ENCODE data around the gene ZMIZ1.
A peak's percentile ranks its signal among the peaks of the same experiment; 100 is the strongest.

The ZMIZ1 gene

DNA sequence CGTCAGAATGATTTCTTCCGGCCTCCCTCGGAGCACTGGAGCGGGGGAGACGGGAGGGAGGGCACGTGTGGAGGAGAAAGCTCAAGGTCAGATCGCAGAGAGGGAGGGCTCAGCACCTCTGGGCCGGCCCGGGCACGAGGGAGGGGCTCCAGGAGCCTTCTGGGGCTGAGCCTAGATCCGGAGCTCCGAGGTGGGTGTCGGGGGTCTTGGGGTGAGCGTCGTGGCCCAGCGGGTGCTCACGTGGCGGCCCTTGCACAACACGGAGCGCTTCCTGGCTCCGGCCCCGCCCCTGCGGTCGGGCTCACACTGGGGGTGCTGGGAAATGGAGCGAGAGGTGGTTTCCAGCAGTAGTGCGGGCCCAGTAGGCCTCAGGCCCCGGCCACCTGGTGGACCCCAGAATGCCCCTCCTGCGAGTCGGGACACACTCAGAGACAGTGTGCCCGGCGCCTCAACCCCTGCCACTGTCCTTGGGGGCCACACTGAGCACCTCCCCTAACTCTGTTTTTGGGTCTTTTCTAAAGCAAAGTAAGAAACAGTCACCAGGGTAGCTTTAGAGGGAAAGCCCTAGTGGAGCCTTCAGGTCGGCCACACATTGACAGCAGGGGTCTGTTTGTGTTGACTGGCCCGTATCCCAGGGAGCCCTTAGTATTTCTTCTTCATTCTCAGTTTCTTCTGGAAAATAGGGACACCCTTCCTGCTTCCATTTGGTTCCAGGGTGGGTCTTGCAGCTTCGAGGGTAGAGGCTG, 279.3 kb downstream of the ZMIZ1 start:
- peak overlapping the region; percentile 67 for H3K4me3 ChIP-seq (ENCODE audit: low read depth, low read length)
- peaks cover 0 to 48% of the 10 kb centered on the region in 2 experiments; a peak in 1 of 3 replicates for H3K36me3 ChIP-seq (ENCODE audit: control insufficient read depth in 2 of 2, insufficient read depth in 1 of 2, low read length in 2 of 2)
- H3K27ac ChIP-seq (ENCODE audit: extremely low read depth, low read depth, low read length): peak overlapping the region; percentile 95
- no peaks in the 10 kb centered on the region for H3K9me3 ChIP-seq (ENCODE audit: control insufficient read depth, insufficient read depth, low read depth, low read length)
- no peaks in the 10 kb centered on the region for H3K4me1 ChIP-seq (ENCODE audit: control insufficient read depth, insufficient read depth, low read length)
- ChIA-PET CTCF (interaction anchor here (0.6 to 1.5 kb wide), 7 partner anchors 10 to 279 kb away, joined by 3 to 5 read pairs (median 3); no protein-coding TSS in a partner anchor), POLR2A (interaction anchor here (0.8 to 2.4 kb wide), 6 partner anchors 8 to 140 kb away, joined by 3 to 12 read pairs (median 6); no protein-coding TSS in a partner anchor)
- TF ChIP-seq, protein P1, sequence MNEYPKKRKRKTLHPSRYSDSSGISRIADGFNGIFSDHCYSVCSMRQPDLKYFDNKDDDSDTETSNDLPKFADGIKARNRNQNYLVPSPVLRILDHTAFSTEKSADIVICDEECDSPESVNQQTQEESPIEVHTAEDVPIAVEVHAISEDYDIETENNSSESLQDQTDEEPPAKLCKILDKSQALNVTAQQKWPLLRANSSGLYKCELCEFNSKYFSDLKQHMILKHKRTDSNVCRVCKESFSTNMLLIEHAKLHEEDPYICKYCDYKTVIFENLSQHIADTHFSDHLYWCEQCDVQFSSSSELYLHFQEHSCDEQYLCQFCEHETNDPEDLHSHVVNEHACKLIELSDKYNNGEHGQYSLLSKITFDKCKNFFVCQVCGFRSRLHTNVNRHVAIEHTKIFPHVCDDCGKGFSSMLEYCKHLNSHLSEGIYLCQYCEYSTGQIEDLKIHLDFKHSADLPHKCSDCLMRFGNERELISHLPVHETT (tag by site-specific recombination; IDR thresholded peaks at IDR 0.05): no peak
- TF ChIP-seq ZNF624 (tag by site-specific recombination; IDR thresholded peaks at IDR 0.05) (no peak), ZNF701 (tag by site-specific recombination; IDR thresholded peaks at IDR 0.05) (no peak), ZNF221 (tag by site-specific recombination; IDR thresholded peaks at IDR 0.05; ENCODE audit: borderline replicate concordance) (no peak), ZNF24 (tag by site-specific recombination; IDR thresholded peaks at IDR 0.05) (peak; percentile 58; the same call in 1 of the 2 replicates), ZNF239 (tag by site-specific recombination; IDR thresholded peaks at IDR 0.05) (no peak), ZNF138 (tag by site-specific recombination; IDR thresholded peaks at IDR 0.05; ENCODE audit: borderline replicate concordance) (no peak), ZFP41 (tag by site-specific recombination; IDR thresholded peaks at IDR 0.05; ENCODE audit: borderline replicate concordance) (no peak), SP7 (tag by site-specific recombination; IDR thresholded peaks at IDR 0.05) (peak; percentile 48; the same call in 1 of the 2 replicates), ZNF621 (tag by site-specific recombination; IDR thresholded peaks at IDR 0.05) (no peak), SP3 (tag by site-specific recombination; IDR thresholded peaks at IDR 0.05) (peak; percentile 58), ZNF560 (tag by site-specific recombination; IDR thresholded peaks at IDR 0.05; ENCODE audit: borderline replicate concordance) (no peak), ZNF48 (tag by site-specific recombination; IDR thresholded peaks at IDR 0.05) (no peak), ZBTB7A (tag by site-specific recombination; IDR thresholded peaks at IDR 0.05; ENCODE audit: low read depth) (0 out of 2 replicates have a peak, but pooled peaks have one; percentile 65), ZNF214 (tag by site-specific recombination; IDR thresholded peaks at IDR 0.05; ENCODE audit: borderline replicate concordance) (no peak), ZNF776 (tag by site-specific recombination; IDR thresholded peaks at IDR 0.05; ENCODE audit: borderline replicate concordance) (no peak), ZNF23 (tag by site-specific recombination; IDR thresholded peaks at IDR 0.05; ENCODE audit: borderline replicate concordance) (no peak), ZNF792 (tag by site-specific recombination; IDR thresholded peaks at IDR 0.05) (no peak), MZF1 (tag by site-specific recombination; IDR thresholded peaks at IDR 0.05; ENCODE audit: borderline replicate concordance) (no peak), ZNF664 (tag by site-specific recombination; IDR thresholded peaks at IDR 0.05) (no peak), ZNF623 (tag by site-specific recombination; IDR thresholded peaks at IDR 0.05) (no peak), ZNF391 (tag by site-specific recombination; IDR thresholded peaks at IDR 0.05; ENCODE audit: borderline replicate concordance, low read depth) (peak; percentile 15; the same call in 1 of the 2 replicates), ZNF366 (tag by site-specific recombination; conservative IDR thresholded peaks at IDR 0.05) (no peak), PRDM1 (tag by site-specific recombination; IDR thresholded peaks at IDR 0.05) (no peak)
- TF ChIP-seq, protein P2, sequence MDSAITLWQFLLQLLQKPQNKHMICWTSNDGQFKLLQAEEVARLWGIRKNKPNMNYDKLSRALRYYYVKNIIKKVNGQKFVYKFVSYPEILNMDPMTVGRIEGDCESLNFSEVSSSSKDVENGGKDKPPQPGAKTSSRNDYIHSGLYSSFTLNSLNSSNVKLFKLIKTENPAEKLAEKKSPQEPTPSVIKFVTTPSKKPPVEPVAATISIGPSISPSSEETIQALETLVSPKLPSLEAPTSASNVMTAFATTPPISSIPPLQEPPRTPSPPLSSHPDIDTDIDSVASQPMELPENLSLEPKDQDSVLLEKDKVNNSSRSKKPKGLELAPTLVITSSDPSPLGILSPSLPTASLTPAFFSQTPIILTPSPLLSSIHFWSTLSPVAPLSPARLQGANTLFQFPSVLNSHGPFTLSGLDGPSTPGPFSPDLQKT (IDR thresholded peaks at IDR 0.05; ENCODE audit: borderline replicate concordance, low read depth, low read length): no peak
- TF ChIP-seq, protein P3, sequence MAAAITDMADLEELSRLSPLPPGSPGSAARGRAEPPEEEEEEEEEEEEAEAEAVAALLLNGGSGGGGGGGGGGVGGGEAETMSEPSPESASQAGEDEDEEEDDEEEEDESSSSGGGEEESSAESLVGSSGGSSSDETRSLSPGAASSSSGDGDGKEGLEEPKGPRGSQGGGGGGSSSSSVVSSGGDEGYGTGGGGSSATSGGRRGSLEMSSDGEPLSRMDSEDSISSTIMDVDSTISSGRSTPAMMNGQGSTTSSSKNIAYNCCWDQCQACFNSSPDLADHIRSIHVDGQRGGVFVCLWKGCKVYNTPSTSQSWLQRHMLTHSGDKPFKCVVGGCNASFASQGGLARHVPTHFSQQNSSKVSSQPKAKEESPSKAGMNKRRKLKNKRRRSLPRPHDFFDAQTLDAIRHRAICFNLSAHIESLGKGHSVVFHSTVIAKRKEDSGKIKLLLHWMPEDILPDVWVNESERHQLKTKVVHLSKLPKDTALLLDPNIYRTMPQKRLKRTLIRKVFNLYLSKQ (tag by site-specific recombination; IDR thresholded peaks at IDR 0.05; ENCODE audit: borderline replicate concordance): no peak
- TF ChIP-seq, protein P4, sequence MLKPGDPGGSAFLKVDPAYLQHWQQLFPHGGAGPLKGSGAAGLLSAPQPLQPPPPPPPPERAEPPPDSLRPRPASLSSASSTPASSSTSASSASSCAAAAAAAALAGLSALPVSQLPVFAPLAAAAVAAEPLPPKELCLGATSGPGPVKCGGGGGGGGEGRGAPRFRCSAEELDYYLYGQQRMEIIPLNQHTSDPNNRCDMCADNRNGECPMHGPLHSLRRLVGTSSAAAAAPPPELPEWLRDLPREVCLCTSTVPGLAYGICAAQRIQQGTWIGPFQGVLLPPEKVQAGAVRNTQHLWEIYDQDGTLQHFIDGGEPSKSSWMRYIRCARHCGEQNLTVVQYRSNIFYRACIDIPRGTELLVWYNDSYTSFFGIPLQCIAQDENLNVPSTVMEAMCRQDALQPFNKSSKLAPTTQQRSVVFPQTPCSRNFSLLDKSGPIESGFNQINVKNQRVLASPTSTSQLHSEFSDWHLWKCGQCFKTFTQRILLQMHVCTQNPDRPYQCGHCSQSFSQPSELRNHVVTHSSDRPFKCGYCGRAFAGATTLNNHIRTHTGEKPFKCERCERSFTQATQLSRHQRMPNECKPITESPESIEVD (tag by site-specific recombination; IDR thresholded peaks at IDR 0.05): no peak
- TF ChIP-seq, protein P5, sequence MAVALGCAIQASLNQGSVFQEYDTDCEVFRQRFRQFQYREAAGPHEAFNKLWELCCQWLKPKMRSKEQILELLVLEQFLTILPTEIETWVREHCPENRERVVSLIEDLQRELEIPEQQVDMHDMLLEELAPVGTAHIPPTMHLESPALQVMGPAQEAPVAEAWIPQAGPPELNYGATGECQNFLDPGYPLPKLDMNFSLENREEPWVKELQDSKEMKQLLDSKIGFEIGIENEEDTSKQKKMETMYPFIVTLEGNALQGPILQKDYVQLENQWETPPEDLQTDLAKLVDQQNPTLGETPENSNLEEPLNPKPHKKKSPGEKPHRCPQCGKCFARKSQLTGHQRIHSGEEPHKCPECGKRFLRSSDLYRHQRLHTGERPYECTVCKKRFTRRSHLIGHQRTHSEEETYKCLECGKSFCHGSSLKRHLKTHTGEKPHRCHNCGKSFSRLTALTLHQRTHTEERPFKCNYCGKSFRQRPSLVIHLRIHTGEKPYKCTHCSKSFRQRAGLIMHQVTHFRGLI (tag by site-specific recombination; IDR thresholded peaks at IDR 0.05): peak; percentile 69
- TF ChIP-seq, protein P6, sequence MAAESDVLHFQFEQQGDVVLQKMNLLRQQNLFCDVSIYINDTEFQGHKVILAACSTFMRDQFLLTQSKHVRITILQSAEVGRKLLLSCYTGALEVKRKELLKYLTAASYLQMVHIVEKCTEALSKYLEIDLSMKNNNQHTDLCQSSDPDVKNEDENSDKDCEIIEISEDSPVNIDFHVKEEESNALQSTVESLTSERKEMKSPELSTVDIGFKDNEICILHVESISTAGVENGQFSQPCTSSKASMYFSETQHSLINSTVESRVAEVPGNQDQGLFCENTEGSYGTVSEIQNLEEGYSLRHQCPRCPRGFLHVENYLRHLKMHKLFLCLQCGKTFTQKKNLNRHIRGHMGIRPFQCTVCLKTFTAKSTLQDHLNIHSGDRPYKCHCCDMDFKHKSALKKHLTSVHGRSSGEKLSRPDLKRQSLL (tag by site-specific recombination; IDR thresholded peaks at IDR 0.05): peak; percentile 71

Measured in HEK293 (cell line).